Activated CD8-positive, alpha-beta T cell treated with anti-CD3 and anti-CD28 coated beads for 36 hours (primary cell): ENCODE data around the gene LIPJ. TPM values are rescaled to one million over a fixed set of nuclear protein-coding genes. Genes with fewer than 3 reads are reported as not detected.

Experiments used
- ATAC-seq: fragments of 200-7000 bp; cut with Tn5 transposase; one replicate; pipeline ENCODE4 v1.10.0; 2021; ENCODE audit warnings: mild to moderate bottlenecking, moderate library complexity
- CTCF ChIA-PET: fragments of 350-600 bp; sonication (Branson Sonifier 250); formaldehyde crosslinking; loops from one replicate; lab custom pipeline; 2021; ENCODE audit warnings: antibody characterized with exemption; lab: Charles Lee
- POLR2A ChIA-PET: fragments of 350-600 bp; sonication (Branson Sonifier 250); formaldehyde crosslinking; loops from one replicate; lab custom pipeline; 2021; ENCODE audit warnings: antibody characterized with exemption; lab: Charles Lee
- DNase-seq: peaks from one replicate; pipeline ENCODE4 v3.0.0-alpha.2; 2020
- H3K27ac Mint-ChIP-seq: one replicate; pipeline ENCODE4 v1.8.0; 2021; ENCODE audit warnings: mild to moderate bottlenecking, mixed read lengths
- H3K27me3 Mint-ChIP-seq: one replicate; pipeline ENCODE4 v1.8.0; 2021; ENCODE audit warnings: mixed read lengths
- H3K36me3 Mint-ChIP-seq: one replicate; pipeline ENCODE4 v1.8.0; 2021; ENCODE audit warnings: low read depth, mixed read lengths
- H3K4me1 Mint-ChIP-seq: one replicate; pipeline ENCODE4 v1.8.0; 2021; ENCODE audit warnings: low read depth, mixed read lengths
- H3K4me3 Mint-ChIP-seq: one replicate; pipeline ENCODE4 v1.8.0; 2021; ENCODE audit warnings: mild to moderate bottlenecking, moderate library complexity, mixed read lengths
- H3K9me3 Mint-ChIP-seq: one replicate; pipeline ENCODE4 v1.8.0; 2021; ENCODE audit warnings: mixed read lengths
- intact Hi-C: fragments of 100-400 bp; cut with micrococcal nuclease; formaldehyde crosslinking; loops from one replicate; pipeline ENCODE4 v1.10.0; 2022
- total RNA-seq, 2 experiments: library from RNA; stranded (reverse); gene quantifications; one replicate each; pipeline ENCODE4 v1.2.3, GENCODE V29; 2021
- TF ChIP-seq, protein P1 (sequence below): fragments of 200-600 bp; IDR thresholded peaks from one replicate; pipeline ENCODE4 v1.8.0; 2022; ENCODE audit warnings: antibody characterized with exemption, mild to moderate bottlenecking

The LIPJ gene
- total RNA-seq, 2 experiments from 2014 or later: not detected

DNA sequence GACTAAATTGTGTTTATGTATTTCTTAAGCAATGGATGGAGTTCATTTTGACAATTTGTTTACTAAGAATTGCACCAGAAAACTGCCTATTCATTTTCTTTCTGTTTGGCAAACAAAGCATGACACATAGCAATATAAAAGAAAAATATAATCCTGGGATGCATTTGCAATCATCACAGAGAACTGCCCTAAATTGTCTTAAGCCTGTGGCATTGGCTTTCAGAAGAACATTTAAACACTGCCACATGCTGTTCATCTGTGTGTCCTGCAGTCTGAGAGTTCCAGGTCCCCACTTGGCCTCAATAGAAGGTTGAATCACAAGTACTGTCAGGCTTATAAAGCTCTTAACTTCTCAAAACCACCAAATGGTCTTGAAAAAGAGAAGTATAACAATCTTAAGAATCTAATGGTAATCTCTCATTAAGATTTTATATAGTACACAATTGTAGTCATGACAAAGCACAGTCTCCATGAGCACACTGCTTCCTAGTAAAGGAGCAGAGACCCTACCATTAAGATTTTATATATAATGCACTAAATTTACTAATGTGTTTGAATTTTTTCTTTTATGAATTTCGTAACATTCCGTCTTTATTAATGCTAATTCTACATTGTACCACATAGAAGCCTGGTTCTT is 33.3 kb upstream of the LIPJ start:
- TF ChIP-seq, protein P1, sequence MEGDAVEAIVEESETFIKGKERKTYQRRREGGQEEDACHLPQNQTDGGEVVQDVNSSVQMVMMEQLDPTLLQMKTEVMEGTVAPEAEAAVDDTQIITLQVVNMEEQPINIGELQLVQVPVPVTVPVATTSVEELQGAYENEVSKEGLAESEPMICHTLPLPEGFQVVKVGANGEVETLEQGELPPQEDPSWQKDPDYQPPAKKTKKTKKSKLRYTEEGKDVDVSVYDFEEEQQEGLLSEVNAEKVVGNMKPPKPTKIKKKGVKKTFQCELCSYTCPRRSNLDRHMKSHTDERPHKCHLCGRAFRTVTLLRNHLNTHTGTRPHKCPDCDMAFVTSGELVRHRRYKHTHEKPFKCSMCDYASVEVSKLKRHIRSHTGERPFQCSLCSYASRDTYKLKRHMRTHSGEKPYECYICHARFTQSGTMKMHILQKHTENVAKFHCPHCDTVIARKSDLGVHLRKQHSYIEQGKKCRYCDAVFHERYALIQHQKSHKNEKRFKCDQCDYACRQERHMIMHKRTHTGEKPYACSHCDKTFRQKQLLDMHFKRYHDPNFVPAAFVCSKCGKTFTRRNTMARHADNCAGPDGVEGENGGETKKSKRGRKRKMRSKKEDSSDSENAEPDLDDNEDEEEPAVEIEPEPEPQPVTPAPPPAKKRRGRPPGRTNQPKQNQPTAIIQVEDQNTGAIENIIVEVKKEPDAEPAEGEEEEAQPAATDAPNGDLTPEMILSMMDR: peak; percentile 54
- H3K4me3 Mint-ChIP-seq: no peak overlapping the region
- intact Hi-C loops: loop anchor here (5.0 to 10.0 kb wide), 3 partner anchors 168 to 701 kb away; no protein-coding TSS in a partner anchor
- no peaks in the 10 kb centered on the region for H3K36me3 Mint-ChIP-seq
- peaks cover 4% of the 10 kb centered on the region for H3K4me1 Mint-ChIP-seq
- H3K27me3 Mint-ChIP-seq: no peaks in the 10 kb centered on the region
- ChIA-PET CTCF (interaction anchor here (0.5 to 2.5 kb wide), 18 partner anchors 9 to 712 kb away, joined by 3 to 11 read pairs (median 4); partner anchors contain the start of gene RNLS), POLR2A (no interaction called here)
- peak; percentile 58 for DNase-seq
- no peaks in the 10 kb centered on the region for H3K9me3 Mint-ChIP-seq
- H3K27ac Mint-ChIP-seq: no peak overlapping the region
- ATAC-seq: peak; percentile 93

DNA sequence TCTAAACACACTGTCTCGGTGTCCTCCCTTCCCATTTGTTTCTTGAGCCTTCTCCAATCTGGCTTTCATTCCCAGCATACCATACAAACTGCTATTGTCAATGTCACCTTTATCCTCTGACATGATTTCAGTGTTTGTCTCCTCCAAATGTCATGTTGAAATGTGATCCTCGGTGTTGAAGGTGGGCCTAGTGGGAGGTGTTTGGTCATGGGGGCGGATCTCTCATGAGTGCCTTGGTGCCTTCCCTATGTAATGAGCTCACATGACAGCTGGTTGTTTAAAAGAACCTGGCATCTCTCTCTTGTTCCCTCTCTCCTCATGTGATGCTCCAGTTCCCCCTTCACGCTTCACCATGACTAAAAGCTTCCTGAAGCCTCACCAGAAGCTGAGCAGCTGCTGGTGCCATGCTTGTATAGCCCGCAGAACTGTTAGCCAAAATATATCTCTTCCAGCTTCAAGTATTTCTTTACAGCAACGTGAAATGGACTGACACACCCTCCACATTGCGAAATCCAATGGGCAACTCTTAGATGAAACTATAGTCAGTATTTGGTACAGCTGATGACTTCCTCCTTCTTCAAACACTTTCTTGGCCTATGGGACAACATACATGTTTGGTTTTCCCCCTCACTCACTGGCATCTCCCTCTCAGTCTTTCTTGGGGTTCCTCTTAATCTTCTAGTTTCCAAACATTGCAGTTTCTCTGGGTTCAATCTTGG is 31.2 kb upstream of the LIPJ start:
- no peak overlapping the region for H3K27ac Mint-ChIP-seq
- intact Hi-C loops: loop anchor here (10.0 kb wide), 2 partner anchors 171 to 441 kb away; no protein-coding TSS in a partner anchor
- no peak overlapping the region for H3K4me3 Mint-ChIP-seq
- peaks cover 6% of the 10 kb centered on the region for H3K4me1 Mint-ChIP-seq
- H3K27me3 Mint-ChIP-seq: no peaks in the 10 kb centered on the region
- H3K9me3 Mint-ChIP-seq: no peaks in the 10 kb centered on the region
- POLR2A ChIA-PET: no interaction called here
- DNase-seq: no peak
- no peak for ATAC-seq
- no peaks in the 10 kb centered on the region for H3K36me3 Mint-ChIP-seq
- CTCF ChIA-PET: interaction anchor here (1.1 to 1.5 kb wide), 3 partner anchors 65 to 695 kb away, joined by 3 to 5 read pairs (median 4); no protein-coding TSS in a partner anchor
- TF ChIP-seq, protein P1: no peak

DNA sequence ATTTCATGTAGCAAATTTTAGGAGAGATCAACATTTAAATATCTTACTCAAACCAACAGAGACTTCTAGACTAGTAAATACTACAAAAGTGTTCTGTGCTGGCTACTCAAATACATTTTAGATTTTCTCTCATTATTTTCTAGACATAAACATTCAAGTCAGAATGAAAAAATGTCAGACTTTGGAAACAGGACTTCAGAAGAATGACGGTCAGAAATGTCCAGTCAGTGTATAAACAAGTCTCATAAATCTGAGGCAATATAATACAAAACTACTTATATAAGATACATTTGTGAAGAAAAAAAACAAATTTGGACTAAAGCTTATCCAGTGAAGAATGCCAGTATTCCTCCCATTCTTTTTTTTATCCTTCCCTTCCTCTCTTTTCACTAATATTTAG is 29.3 kb upstream of the LIPJ start:
- TF ChIP-seq, protein P1: no peak
- intact Hi-C loops: loop anchor here (10.0 kb wide), 2 partner anchors 172 to 442 kb away; no protein-coding TSS in a partner anchor
- no peaks in the 10 kb centered on the region for H3K9me3 Mint-ChIP-seq
- no peak overlapping the region for H3K4me3 Mint-ChIP-seq
- ATAC-seq (no peak), DNase-seq (no peak)
- H3K27ac Mint-ChIP-seq: no peak overlapping the region
- CTCF ChIA-PET: interaction anchor here (1.6 kb wide), 1 partner anchor 25 kb away, joined by 5 read pairs; the partner anchor contains the start of gene RNLS
- peaks cover 6% of the 10 kb centered on the region for H3K4me1 Mint-ChIP-seq
- no peaks in the 10 kb centered on the region for H3K36me3 Mint-ChIP-seq
- H3K27me3 Mint-ChIP-seq: no peaks in the 10 kb centered on the region
- POLR2A ChIA-PET: interaction anchor here (1.4 kb wide), 1 partner anchor 695 kb away, joined by 3 read pairs; no protein-coding TSS in a partner anchor

DNA sequence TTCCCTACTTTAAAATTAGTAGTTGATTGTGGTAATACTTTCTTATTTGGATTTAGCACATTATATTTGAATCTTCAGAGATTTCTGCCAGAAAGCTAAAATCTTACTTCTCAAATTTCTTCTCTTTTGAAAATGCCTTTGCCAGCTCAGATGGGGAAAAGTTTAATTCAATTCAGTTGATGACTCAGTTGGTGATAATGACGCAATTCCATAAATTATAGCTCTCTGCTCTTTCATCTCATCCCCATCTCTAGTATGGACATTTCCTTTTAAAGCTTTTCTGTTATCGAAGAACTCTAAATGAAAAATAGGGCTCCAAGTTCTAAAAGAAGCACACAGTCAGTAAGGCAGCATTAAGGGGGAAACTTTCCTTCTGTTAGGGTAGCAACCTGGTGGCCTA is 28.9 kb upstream of the LIPJ start:
- TF ChIP-seq, protein P1: no peak
- no peaks in the 10 kb centered on the region for H3K36me3 Mint-ChIP-seq
- ChIA-PET POLR2A (interaction anchor here (1.4 kb wide), 1 partner anchor 695 kb away, joined by 3 read pairs; no protein-coding TSS in a partner anchor), CTCF (interaction anchor here (0.5 to 1.6 kb wide), 2 partner anchors 25 to 744 kb away, joined by 3 to 5 read pairs; partner anchors contain the start of gene RNLS)
- intact Hi-C loops: loop anchor here (10.0 kb wide), 2 partner anchors 173 to 443 kb away; no protein-coding TSS in a partner anchor
- H3K27me3 Mint-ChIP-seq: no peaks in the 10 kb centered on the region
- no peak for DNase-seq
- no peak overlapping the region for H3K4me3 Mint-ChIP-seq
- no peak for ATAC-seq
- peaks cover 6% of the 10 kb centered on the region for H3K4me1 Mint-ChIP-seq
- no peaks in the 10 kb centered on the region for H3K9me3 Mint-ChIP-seq
- H3K27ac Mint-ChIP-seq: no peak overlapping the region
